Measurements from ENCODE around the gene HIVEP3. TPM values are rescaled to one million over a fixed set of nuclear protein-coding genes. Genes with fewer than 3 reads are reported as not detected.

Gene HIVEP3
- total RNA-seq, 2 donors from 2014 or later: 4.0 to 5.4 TPM

GRCh38 chr1:41660570-41661427 is 257.9 kb downstream of the HIVEP3 start:
- ATAC-seq: no peak
- no peak for DNase-seq
- intact Hi-C loops (cut with DNase I, micrococcal nuclease): no loop called here

- intact Hi-C loops (cut with DNase I, micrococcal nuclease): no loop called here
- ATAC-seq: no peak
- peak in 1 of 2 donors; percentile 6 for DNase-seq
Measured at GRCh38 chr1:41659903-41660302, 258.8 kb downstream of the HIVEP3 start.

GRCh38 chr1:41659159-41659495 is 259.6 kb downstream of the HIVEP3 start:
- intact Hi-C loops (cut with DNase I, micrococcal nuclease): no loop called here
- DNase-seq (no peak), ATAC-seq (no peak)

GRCh38 chr1:41658431-41659158 is 260.1 kb downstream of the HIVEP3 start:
- intact Hi-C loops (cut with DNase I, micrococcal nuclease): no loop called here
- no peak for ATAC-seq
- peak in 1 of 2 donors; percentile 24 for DNase-seq

GRCh38 chr1:41657679-41658295 is 260.9 kb downstream of the HIVEP3 start:
- intact Hi-C loops (cut with DNase I, micrococcal nuclease): no loop called here
- no peak for DNase-seq

GRCh38 chr1:41656825-41657500 is 261.8 kb downstream of the HIVEP3 start:
- intact Hi-C loops (cut with DNase I, micrococcal nuclease): no loop called here
- DNase-seq: no peak
- ATAC-seq: no peak

More at GRCh38 chr1:41657679-41658295, 260.9 kb downstream of the HIVEP3 start:
- ATAC-seq: no peak

GRCh38 chr1:41656068-41656467 is 262.7 kb downstream of the HIVEP3 start:
- ATAC-seq: no peak
- DNase-seq: no peak
- intact Hi-C loops (cut with DNase I, micrococcal nuclease): no loop called here

GRCh38 chr1:41655632-41656031 is 263.1 kb downstream of the HIVEP3 start:
- peak in 1 of 2 donors; percentile 5 for DNase-seq
- intact Hi-C loops (cut with DNase I, micrococcal nuclease): no loop called here

GRCh38 chr1:41653574-41653973 is 265.1 kb downstream of the HIVEP3 start:
- intact Hi-C loops (cut with DNase I, micrococcal nuclease): no loop called here
- ATAC-seq (no peak), DNase-seq (no peak)

More at GRCh38 chr1:41655632-41656031, 263.1 kb downstream of the HIVEP3 start:
- no peak for ATAC-seq

GRCh38 chr1:41652384-41653265 is 266.1 kb downstream of the HIVEP3 start:
- no peak for DNase-seq
- intact Hi-C loops (cut with DNase I, micrococcal nuclease): no loop called here
- ATAC-seq: no peak

GRCh38 chr1:41650028-41650880 is 268.5 kb downstream of the HIVEP3 start:
- DNase-seq (no peak), ATAC-seq (no peak)
- intact Hi-C loops (cut with DNase I, micrococcal nuclease): no loop called here

- intact Hi-C loops (cut with DNase I, micrococcal nuclease): no loop called here
- ATAC-seq: no peak
- no peak for DNase-seq
Measured at GRCh38 chr1:41649396-41650027, 269.2 kb downstream of the HIVEP3 start.

GRCh38 chr1:41648844-41649243 is 269.9 kb downstream of the HIVEP3 start:
- intact Hi-C loops (cut with DNase I, micrococcal nuclease): no loop called here
- ATAC-seq (no peak), DNase-seq (no peak)

- intact Hi-C loops (cut with DNase I, micrococcal nuclease): no loop called here
- no peak for DNase-seq
- no peak for ATAC-seq
Measured at GRCh38 chr1:41648230-41648629, 270.5 kb downstream of the HIVEP3 start.

GRCh38 chr1:41647221-41648135 is 271.2 kb downstream of the HIVEP3 start:
- ATAC-seq (no peak), DNase-seq (no peak)
- intact Hi-C loops (cut with DNase I, micrococcal nuclease): no loop called here

- ATAC-seq: no peak
- intact Hi-C loops (cut with DNase I, micrococcal nuclease): no loop called here
Measured at GRCh38 chr1:41646186-41646585, 272.5 kb downstream of the HIVEP3 start.

More at GRCh38 chr1:41646186-41646585, 272.5 kb downstream of the HIVEP3 start:
- DNase-seq: no peak
